ENCODE results near the gene CREB3L2. TPM values are rescaled to one million over a fixed set of nuclear protein-coding genes. Genes with fewer than 3 reads are reported as not detected.
A peak's percentile ranks its signal among the peaks of the same experiment; 100 is the strongest.

The CREB3L2 gene
- total RNA-seq, 1 experiment from 2014 or later: 60.6 TPM

GRCh38 chr7:137994216-137994615, 7.7 kb downstream of the CREB3L2 start (continued):
- no peak for TF ChIP-seq ESRRA (CRISPR knock-in tag; IDR thresholded peaks at IDR 0.05; ENCODE audit: borderline replicate concordance)
- TF ChIP-seq, protein P1, sequence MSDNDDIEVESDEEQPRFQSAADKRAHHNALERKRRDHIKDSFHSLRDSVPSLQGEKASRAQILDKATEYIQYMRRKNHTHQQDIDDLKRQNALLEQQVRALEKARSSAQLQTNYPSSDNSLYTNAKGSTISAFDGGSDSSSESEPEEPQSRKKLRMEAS (CRISPR knock-in tag; IDR thresholded peaks at IDR 0.05): no peak

GRCh38 chr7:137993395-137993743, 8.5 kb downstream of the CREB3L2 start:
- ChIA-PET CTCF (interaction anchor here (1.2 kb wide), 1 partner anchor 9 kb away, joined by 5 read pairs; the partner anchor contains the start of gene CREB3L2), POLR2A (no interaction called here)
- H3K27me3 Mint-ChIP-seq (ENCODE audit: low read depth): no peaks in the 10 kb centered on the region
- no peak overlapping the region for H3K4me3 Mint-ChIP-seq
- ATAC-seq: no peak
- no peak for DNase-seq (ENCODE audit: low spot score)
- H3K4me1 Mint-ChIP-seq: peaks cover 33% of the 10 kb centered on the region
- H3K36me3 Mint-ChIP-seq: peaks cover 21% of the 10 kb centered on the region
- 0 out of 2 replicates have a peak overlapping the region, but pooled peaks have one; percentile 28 for H3K27ac Mint-ChIP-seq
- H3K9me3 Mint-ChIP-seq: peaks cover 7% of the 10 kb centered on the region
- no peak for TF ChIP-seq ZNF317 (CRISPR knock-in tag; IDR thresholded peaks at IDR 0.05; ENCODE audit: borderline replicate concordance, low read depth)
- TF ChIP-seq ZNF423 (CRISPR knock-in tag; IDR thresholded peaks at IDR 0.05): no peak
- TF ChIP-seq EMX1 (CRISPR knock-in tag; IDR thresholded peaks at IDR 0.05): no peak
- no peak for TF ChIP-seq HMGA2 (CRISPR knock-in tag; IDR thresholded peaks at IDR 0.05)
- no peak for TF ChIP-seq FOXP1 (CRISPR knock-in tag; IDR thresholded peaks at IDR 0.05; ENCODE audit: borderline replicate concordance)
- TF ChIP-seq, protein P2, sequence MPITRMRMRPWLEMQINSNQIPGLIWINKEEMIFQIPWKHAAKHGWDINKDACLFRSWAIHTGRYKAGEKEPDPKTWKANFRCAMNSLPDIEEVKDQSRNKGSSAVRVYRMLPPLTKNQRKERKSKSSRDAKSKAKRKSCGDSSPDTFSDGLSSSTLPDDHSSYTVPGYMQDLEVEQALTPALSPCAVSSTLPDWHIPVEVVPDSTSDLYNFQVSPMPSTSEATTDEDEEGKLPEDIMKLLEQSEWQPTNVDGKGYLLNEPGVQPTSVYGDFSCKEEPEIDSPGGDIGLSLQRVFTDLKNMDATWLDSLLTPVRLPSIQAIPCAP (CRISPR knock-in tag; IDR thresholded peaks at IDR 0.05): no peak
- TF ChIP-seq MXD4 (CRISPR knock-in tag; IDR thresholded peaks at IDR 0.05; ENCODE audit: borderline replicate concordance): no peak
- no peak for TF ChIP-seq ZNF512 (CRISPR knock-in tag; IDR thresholded peaks at IDR 0.05; ENCODE audit: borderline replicate concordance)
- TF ChIP-seq ATF1 (CRISPR knock-in tag; IDR thresholded peaks at IDR 0.05): no peak
- no peak for TF ChIP-seq TCF7 (CRISPR knock-in tag; IDR thresholded peaks at IDR 0.05; ENCODE audit: low read depth)
- no peak for TF ChIP-seq SMAD3 (CRISPR knock-in tag; IDR thresholded peaks at IDR 0.05; ENCODE audit: borderline replicate concordance)
- TF ChIP-seq, protein P3, sequence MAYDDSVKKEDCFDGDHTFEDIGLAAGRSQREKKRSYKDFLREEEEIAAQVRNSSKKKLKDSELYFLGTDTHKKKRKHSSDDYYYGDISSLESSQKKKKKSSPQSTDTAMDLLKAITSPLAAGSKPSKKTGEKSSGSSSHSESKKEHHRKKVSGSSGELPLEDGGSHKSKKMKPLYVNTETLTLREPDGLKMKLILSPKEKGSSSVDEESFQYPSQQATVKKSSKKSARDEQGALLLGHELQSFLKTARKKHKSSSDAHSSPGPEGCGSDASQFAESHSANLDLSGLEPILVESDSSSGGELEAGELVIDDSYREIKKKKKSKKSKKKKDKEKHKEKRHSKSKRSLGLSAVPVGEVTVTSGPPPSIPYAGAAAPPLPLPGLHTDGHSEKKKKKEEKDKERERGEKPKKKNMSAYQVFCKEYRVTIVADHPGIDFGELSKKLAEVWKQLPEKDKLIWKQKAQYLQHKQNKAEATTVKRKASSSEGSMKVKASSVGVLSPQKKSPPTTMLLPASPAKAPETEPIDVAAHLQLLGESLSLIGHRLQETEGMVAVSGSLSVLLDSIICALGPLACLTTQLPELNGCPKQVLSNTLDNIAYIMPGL (CRISPR knock-in tag; IDR thresholded peaks at IDR 0.05): no peak
- TF ChIP-seq TEAD4 (CRISPR knock-in tag; IDR thresholded peaks at IDR 0.05): no peak
- TF ChIP-seq ZNF532 (CRISPR knock-in tag; IDR thresholded peaks at IDR 0.05; ENCODE audit: borderline replicate concordance): no peak
- TF ChIP-seq ESRRA (CRISPR knock-in tag; IDR thresholded peaks at IDR 0.05; ENCODE audit: borderline replicate concordance): no peak
- TF ChIP-seq CDX4 (CRISPR knock-in tag; IDR thresholded peaks at IDR 0.05; ENCODE audit: borderline replicate concordance): no peak
- TF ChIP-seq, protein P4, sequence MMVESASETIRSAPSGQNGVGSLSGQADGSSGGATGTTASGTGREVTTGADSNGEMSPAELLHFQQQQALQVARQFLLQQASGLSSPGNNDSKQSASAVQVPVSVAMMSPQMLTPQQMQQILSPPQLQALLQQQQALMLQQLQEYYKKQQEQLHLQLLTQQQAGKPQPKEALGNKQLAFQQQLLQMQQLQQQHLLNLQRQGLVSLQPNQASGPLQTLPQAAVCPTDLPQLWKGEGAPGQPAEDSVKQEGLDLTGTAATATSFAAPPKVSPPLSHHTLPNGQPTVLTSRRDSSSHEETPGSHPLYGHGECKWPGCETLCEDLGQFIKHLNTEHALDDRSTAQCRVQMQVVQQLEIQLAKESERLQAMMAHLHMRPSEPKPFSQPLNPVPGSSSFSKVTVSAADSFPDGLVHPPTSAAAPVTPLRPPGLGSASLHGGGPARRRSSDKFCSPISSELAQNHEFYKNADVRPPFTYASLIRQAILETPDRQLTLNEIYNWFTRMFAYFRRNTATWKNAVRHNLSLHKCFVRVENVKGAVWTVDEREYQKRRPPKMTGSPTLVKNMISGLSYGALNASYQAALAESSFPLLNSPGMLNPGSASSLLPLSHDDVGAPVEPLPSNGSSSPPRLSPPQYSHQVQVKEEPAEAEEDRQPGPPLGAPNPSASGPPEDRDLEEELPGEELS (CRISPR knock-in tag; IDR thresholded peaks at IDR 0.05): no peak
- TF ChIP-seq AFF4 (CRISPR knock-in tag; IDR thresholded peaks at IDR 0.05; ENCODE audit: borderline replicate concordance): no peak
